ENCODE data around the gene MON1B. TPM values are rescaled to one million over a fixed set of nuclear protein-coding genes. Genes with fewer than 3 reads are reported as not detected.

Gene MON1B
- total and polyA plus RNA-seq, 2 donors (not counting 3 experiments of a cell fraction or from before 2014, with no cell fraction given) = 35.8 to 57.0 TPM

GRCh38 chr16:77207030-77207429, 16.0 kb downstream of the MON1B start:
- H3K79me2 ChIP-seq (ENCODE audit: control insufficient read depth, insufficient read depth, low read length) = no peaks in the 10 kb centered on the region
- no peak overlapping the region for H3K4me2 ChIP-seq (ENCODE audit: insufficient read depth, low read length)
- H3K36me3 ChIP-seq (ENCODE audit: control insufficient read depth in 2 of 2, extremely low read depth in 1 of 2, insufficient read depth in 2 of 2, low read length in 2 of 2) = no peaks in the 10 kb centered on the region
- dilution Hi-C loops (cut with MboI; ENCODE audit: extremely low pct_ligation_motif_present, low sequenced_read_pairs) (no loop called here), intact Hi-C loops (cut with micrococcal nuclease) (no loop called here)
- H3K4me3 ChIP-seq (replicated peaks in 1 of 3; ENCODE audit: insufficient read depth in 1 of 3, low read depth in 1 of 3, low read length in 3 of 3) = no peak overlapping the region
- ChIA-PET POLR2A (no interaction called here), CTCF (no interaction called here)
- H4K20me1 ChIP-seq (replicated peaks; ENCODE audit: control insufficient read depth, extremely low read depth, insufficient read depth, low read length) = no peaks in the 10 kb centered on the region
- no peak overlapping the region for H2AFZ ChIP-seq (ENCODE audit: low read depth, low read length)
- no peaks in the 10 kb centered on the region for H3K9me1 ChIP-seq (replicated peaks; ENCODE audit: control insufficient read depth, extremely low read depth, insufficient read depth, low read length)
- no peaks in the 10 kb centered on the region for H3K27me3 ChIP-seq (ENCODE audit: control insufficient read depth in 2 of 2, insufficient read depth in 2 of 2, low read length in 2 of 2)
- H3K9ac ChIP-seq (replicated peaks; ENCODE audit: extremely low read depth, insufficient read depth, low read length) = no peak overlapping the region
- no peaks in the 10 kb centered on the region for H3K4me1 ChIP-seq (ENCODE audit: control insufficient read depth, extremely low read depth, insufficient read depth, low read length)
- H3K27ac ChIP-seq (ENCODE audit: insufficient read depth, low read depth, low read length) = no peak overlapping the region
- BruUV-seq (replicated peaks) = no TSS peak
- DNase-seq (ENCODE audit: low read depth, low spot score) = no peak
- H3K9me3 ChIP-seq (replicated peaks; ENCODE audit: control insufficient read depth, insufficient read depth, low read length) = no peaks in the 10 kb centered on the region
- FAIRE-seq = no peak
- TF ChIP-seq MAX (IDR thresholded peaks at IDR 0.05; ENCODE audit: insufficient read depth, insufficient read length) = no peak
- TF ChIP-seq EZH2 (IDR thresholded peaks at IDR 0.05; ENCODE audit: borderline replicate concordance, low read depth, low read length, severe bottlenecking) = no peak
- no peak for TF ChIP-seq POLR2A (IDR thresholded peaks at IDR 0.05; ENCODE audit: low read depth, low read length)
- no peak for TF ChIP-seq JUN (IDR thresholded peaks at IDR 0.05; ENCODE audit: borderline replicate concordance, insufficient read depth, insufficient read length, low read depth)
- TF ChIP-seq MYC (IDR thresholded peaks at IDR 0.05; ENCODE audit: low read depth, low read length) = no peak
- TF ChIP-seq CTCF (IDR thresholded peaks at IDR 0.05; ENCODE audit: extremely low read depth in 1 of 2, insufficient read depth in 1 of 2, low read depth in 1 of 2, low read length in 2 of 2) = no peak
- no peak for TF ChIP-seq POLR2AphosphoS5 (IDR thresholded peaks at IDR 0.05; ENCODE audit: insufficient read depth, low read depth, low read length)
- no peak for TF ChIP-seq GATA2 (IDR thresholded peaks at IDR 0.05; ENCODE audit: insufficient read depth, insufficient read length, low read depth, low read length)
- TF ChIP-seq FOS (IDR thresholded peaks at IDR 0.05; ENCODE audit: borderline replicate concordance, insufficient read depth, low read length) = no peak
